ENCODE data around the gene SOCS6.

GRCh38 chr18:70331456-70332097, 42.7 kb downstream of the SOCS6 start:
- TF ChIP-seq CTCF (IDR thresholded peaks at IDR 0.05 in 8 of 11, conservative IDR thresholded peaks at IDR 0.05 in 3 of 11) (no peak), POLR2AphosphoS5 (IDR thresholded peaks at IDR 0.05) (no peak)
